ENCODE results near the gene IL17A.

Gene IL17A

DNA sequence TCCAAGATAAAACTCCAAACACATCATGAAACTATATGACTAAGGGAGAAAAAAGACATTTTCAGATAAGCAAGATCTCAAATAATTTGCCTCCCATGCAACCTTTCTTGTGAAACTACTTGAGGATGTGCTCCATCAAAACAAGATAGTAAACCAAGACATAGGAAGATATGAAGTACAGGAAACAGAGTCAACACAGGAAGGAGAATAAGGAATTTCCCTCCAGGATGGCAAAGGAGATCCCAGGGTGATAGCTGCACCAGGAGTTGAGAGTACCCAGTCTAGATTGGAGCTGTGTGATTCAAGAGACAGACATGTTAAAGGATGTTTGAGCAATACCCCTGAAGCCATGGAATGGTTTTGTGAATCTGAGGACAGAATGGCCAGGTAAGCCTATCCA, 15.3 kb downstream of the IL17A start:
- DNase-seq, result no peak
- H3K4ac ChIP-seq (ENCODE audit: low read depth in 1 of 2, low read length in 2 of 2), result no peak overlapping the region

DNA sequence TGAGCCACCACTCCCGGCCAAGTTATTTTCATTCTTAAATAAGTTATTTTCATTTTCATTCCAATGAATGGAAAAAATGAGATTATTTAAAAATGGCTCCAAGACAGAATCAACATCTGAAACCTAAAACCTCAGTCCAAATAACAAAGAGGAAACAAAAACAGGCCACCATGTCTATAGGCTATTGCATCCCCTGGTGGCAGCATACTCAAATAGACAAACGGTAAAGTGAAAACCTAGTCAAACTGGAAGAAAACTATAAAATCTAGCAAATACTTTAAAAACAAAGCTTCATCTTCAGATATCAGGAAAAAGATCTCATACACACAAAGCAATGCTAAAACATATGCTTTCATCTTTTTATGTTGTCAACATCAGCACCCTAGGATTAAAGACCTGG, 20.9 kb downstream of the IL17A start:
- no peaks in the 10 kb centered on the region for H3K79me1 ChIP-seq (replicated peaks; ENCODE audit: low read length, poor library complexity, severe bottlenecking)
- no peaks in the 10 kb centered on the region for H3K4me1 ChIP-seq (ENCODE audit: control insufficient read depth, insufficient read depth, low read depth, low read length)
- no peak overlapping the region for H3K4me3 ChIP-seq (ENCODE audit: insufficient read depth in 1 of 2, low read depth in 1 of 2, low read length in 2 of 2)
- no peak overlapping the region for H2BK12ac ChIP-seq (ENCODE audit: low read length in 2 of 2)
- no peak for DNase-seq
- H4K91ac ChIP-seq (ENCODE audit: low read length), result no peak overlapping the region
- peaks cover 0 to 8% of the 10 kb centered on the region in 2 experiments for H3K27me3 ChIP-seq (ENCODE audit: control insufficient read depth in 1 of 2, insufficient read depth in 1 of 2, low read length in 2 of 2)
- no peaks in the 10 kb centered on the region for H3K36me3 ChIP-seq (ENCODE audit: control insufficient read depth in 1 of 2, insufficient read depth in 2 of 2, low read depth in 1 of 2, low read length in 2 of 2)
- 96% methylated on average over 1 of the region's 2 CpGs for WGBS
- no peak overlapping the region for H2BK120ac ChIP-seq (ENCODE audit: low read depth, low read length)
- no peak overlapping the region for H2BK15ac ChIP-seq (ENCODE audit: low read depth, poor library complexity, severe bottlenecking)
- no peak overlapping the region for H3K9ac ChIP-seq (ENCODE audit: low read length)
- H2AK5ac ChIP-seq (ENCODE audit: low read length, severe bottlenecking), result no peak overlapping the region
- no peak overlapping the region for H3K23ac ChIP-seq (ENCODE audit: low read length in 2 of 2)
- H3K4ac ChIP-seq (ENCODE audit: low read depth in 1 of 2, low read length in 2 of 2), result no peak overlapping the region
- no peak overlapping the region for H4K8ac ChIP-seq (ENCODE audit: low read length)
- no peaks in the 10 kb centered on the region for H3K9me3 ChIP-seq (ENCODE audit: control insufficient read depth, low read length)
- no peak overlapping the region for H3K4me2 ChIP-seq (ENCODE audit: low read length, poor library complexity, severe bottlenecking)
- no peak overlapping the region for H3K18ac ChIP-seq (ENCODE audit: low read depth in 1 of 2, low read length in 2 of 2)
- H3K27ac ChIP-seq (ENCODE audit: low read length, poor library complexity, severe bottlenecking), result no peak overlapping the region
- no peak overlapping the region for H2BK5ac ChIP-seq (ENCODE audit: low read depth, low read length, poor library complexity, severe bottlenecking)
- H2AFZ ChIP-seq (ENCODE audit: low read depth, low read length), result no peak overlapping the region
- H3K14ac ChIP-seq (ENCODE audit: low read length in 2 of 2), result no peak overlapping the region

More for the DNA sequence above, 15.3 kb downstream of the IL17A start:
- no peak overlapping the region for H4K91ac ChIP-seq (ENCODE audit: low read length)
- peaks cover 11% of the 10 kb centered on the region for H3K9me3 ChIP-seq (ENCODE audit: control insufficient read depth, low read length)
- no peak overlapping the region for H2AK5ac ChIP-seq (ENCODE audit: low read length, severe bottlenecking)
- no peak overlapping the region for H3K18ac ChIP-seq (ENCODE audit: low read depth in 1 of 2, low read length in 2 of 2)
- H2AFZ ChIP-seq (ENCODE audit: low read depth, low read length), result no peak overlapping the region
- no peak overlapping the region for H3K9ac ChIP-seq (ENCODE audit: low read length)
- no peak overlapping the region for H2BK120ac ChIP-seq (ENCODE audit: low read depth, low read length)
- H2BK5ac ChIP-seq (ENCODE audit: low read depth, low read length, poor library complexity, severe bottlenecking), result no peak overlapping the region
- no peaks in the 10 kb centered on the region for H3K36me3 ChIP-seq (ENCODE audit: control insufficient read depth in 1 of 2, insufficient read depth in 2 of 2, low read depth in 1 of 2, low read length in 2 of 2)
- no peaks in the 10 kb centered on the region for H3K79me1 ChIP-seq (replicated peaks; ENCODE audit: low read length, poor library complexity, severe bottlenecking)
- H2BK15ac ChIP-seq (ENCODE audit: low read depth, poor library complexity, severe bottlenecking), result no peak overlapping the region
- no peak overlapping the region for H3K27ac ChIP-seq (ENCODE audit: low read length, poor library complexity, severe bottlenecking)
- no peak overlapping the region for H4K8ac ChIP-seq (ENCODE audit: low read length)
- no peak overlapping the region for H3K4me2 ChIP-seq (ENCODE audit: low read length, poor library complexity, severe bottlenecking)
- no peak overlapping the region for H3K23ac ChIP-seq (ENCODE audit: low read length in 2 of 2)
- H2BK12ac ChIP-seq (ENCODE audit: low read length in 2 of 2), result no peak overlapping the region
- no peak overlapping the region for H3K14ac ChIP-seq (ENCODE audit: low read length in 2 of 2)
- no peaks in the 10 kb centered on the region for H3K4me1 ChIP-seq (ENCODE audit: control insufficient read depth, insufficient read depth, low read depth, low read length)
- H3K4me3 ChIP-seq (ENCODE audit: insufficient read depth in 1 of 2, low read depth in 1 of 2, low read length in 2 of 2), result no peak overlapping the region
- no peaks in the 10 kb centered on the region for H3K27me3 ChIP-seq (ENCODE audit: control insufficient read depth in 1 of 2, insufficient read depth in 1 of 2, low read length in 2 of 2)

GRCh38 chr6:52208612-52209011, 22.4 kb downstream of the IL17A start:
- Histone ChIP-seq H3K36me3 (ENCODE audit: control insufficient read depth in 1 of 2, insufficient read depth in 2 of 2, low read depth in 1 of 2, low read length in 2 of 2) (no peaks in the 10 kb centered on the region), H3K23ac (ENCODE audit: low read length in 2 of 2) (no peak overlapping the region), H2BK120ac (ENCODE audit: low read depth, low read length) (no peak overlapping the region), H3K9me3 (ENCODE audit: control insufficient read depth, low read length) (no peaks in the 10 kb centered on the region), H3K18ac (ENCODE audit: low read depth in 1 of 2, low read length in 2 of 2) (no peak overlapping the region), H4K8ac (ENCODE audit: low read length) (no peak overlapping the region), H2BK5ac (ENCODE audit: low read depth, low read length, poor library complexity, severe bottlenecking) (no peak overlapping the region), H3K4me1 (ENCODE audit: control insufficient read depth, insufficient read depth, low read depth, low read length) (no peaks in the 10 kb centered on the region), H3K4ac (ENCODE audit: low read depth in 1 of 2, low read length in 2 of 2) (no peak overlapping the region), H3K4me3 (ENCODE audit: insufficient read depth in 1 of 2, low read depth in 1 of 2, low read length in 2 of 2) (no peak overlapping the region), H2BK15ac (ENCODE audit: low read depth, poor library complexity, severe bottlenecking) (no peak overlapping the region), H3K27ac (ENCODE audit: low read length, poor library complexity, severe bottlenecking) (no peak overlapping the region), H2AK5ac (ENCODE audit: low read length, severe bottlenecking) (no peak overlapping the region), H4K91ac (ENCODE audit: low read length) (no peak overlapping the region), H3K79me1 (replicated peaks; ENCODE audit: low read length, poor library complexity, severe bottlenecking) (no peaks in the 10 kb centered on the region), H3K27me3 (ENCODE audit: control insufficient read depth in 1 of 2, insufficient read depth in 1 of 2, low read length in 2 of 2) (peaks cover 0 to 12% of the 10 kb centered on the region in 2 experiments), H3K9ac (ENCODE audit: low read length) (no peak overlapping the region), H3K4me2 (ENCODE audit: low read length, poor library complexity, severe bottlenecking) (no peak overlapping the region), H2BK12ac (ENCODE audit: low read length in 2 of 2) (no peak overlapping the region), H3K14ac (ENCODE audit: low read length in 2 of 2) (no peak overlapping the region), H2AFZ (ENCODE audit: low read depth, low read length) (no peak overlapping the region)
- no peak for DNase-seq
- 90% methylated on average over 3 of the region's 3 CpGs for WGBS

DNA sequence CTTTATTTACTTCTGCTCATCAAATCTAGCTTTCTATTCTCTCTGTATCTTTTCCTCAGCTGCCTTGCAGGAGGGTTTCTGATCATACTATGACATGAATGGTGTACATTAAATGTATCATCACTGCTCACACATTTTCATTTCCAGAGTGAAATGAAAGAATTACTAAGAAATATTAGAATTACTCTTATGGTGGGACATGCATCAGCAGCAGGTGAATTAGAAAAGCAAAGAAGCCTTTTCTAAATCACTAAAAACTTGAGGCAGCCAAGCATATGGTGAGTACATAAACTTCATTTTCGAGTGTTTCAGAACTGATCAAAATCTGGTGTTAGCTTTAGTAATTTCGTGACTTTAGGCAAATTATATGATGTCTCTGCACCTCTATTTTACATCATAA, 23.6 kb downstream of the IL17A start:
- Histone ChIP-seq H3K9me3 (ENCODE audit: control insufficient read depth, low read length) (no peaks in the 10 kb centered on the region), H3K27me3 (ENCODE audit: control insufficient read depth in 1 of 2, insufficient read depth in 1 of 2, low read length in 2 of 2) (peaks cover 0 to 12% of the 10 kb centered on the region in 2 experiments), H2BK5ac (ENCODE audit: low read depth, low read length, poor library complexity, severe bottlenecking) (no peak overlapping the region), H3K27ac (ENCODE audit: low read length, poor library complexity, severe bottlenecking) (no peak overlapping the region), H2BK12ac (ENCODE audit: low read length in 2 of 2) (no peak overlapping the region), H4K8ac (ENCODE audit: low read length) (no peak overlapping the region), H2AFZ (ENCODE audit: low read depth, low read length) (no peak overlapping the region), H3K18ac (ENCODE audit: low read depth in 1 of 2, low read length in 2 of 2) (no peak overlapping the region), H3K9ac (ENCODE audit: low read length) (no peak overlapping the region), H2BK120ac (ENCODE audit: low read depth, low read length) (no peak overlapping the region), H2BK15ac (ENCODE audit: low read depth, poor library complexity, severe bottlenecking) (no peak overlapping the region), H2AK5ac (ENCODE audit: low read length, severe bottlenecking) (no peak overlapping the region), H3K79me1 (replicated peaks; ENCODE audit: low read length, poor library complexity, severe bottlenecking) (no peaks in the 10 kb centered on the region), H3K23ac (ENCODE audit: low read length in 2 of 2) (no peak overlapping the region), H3K4me3 (ENCODE audit: insufficient read depth in 1 of 2, low read depth in 1 of 2, low read length in 2 of 2) (no peak overlapping the region), H3K14ac (ENCODE audit: low read length in 2 of 2) (no peak overlapping the region), H4K91ac (ENCODE audit: low read length) (no peak overlapping the region), H3K4me1 (ENCODE audit: control insufficient read depth, insufficient read depth, low read depth, low read length) (no peaks in the 10 kb centered on the region), H3K4ac (ENCODE audit: low read depth in 1 of 2, low read length in 2 of 2) (no peak overlapping the region), H3K36me3 (ENCODE audit: control insufficient read depth in 1 of 2, insufficient read depth in 2 of 2, low read depth in 1 of 2, low read length in 2 of 2) (no peaks in the 10 kb centered on the region), H3K4me2 (ENCODE audit: low read length, poor library complexity, severe bottlenecking) (no peak overlapping the region)
- WGBS, result no CpG with 5 or more reads among the region's 2 CpGs
- DNase-seq, result no peak

Data from mesenchymal stem cell (in vitro differentiated cells and primary cell).